NT2/D1 (cell line): Measurements from ENCODE around the gene CP.
"Not testable (repeated sequence)": the region's sequence is repeated elsewhere in the genome, so short reads cannot be mapped to it uniquely, and the experiment has no call there.

ENCODE experiments used
- DNase-seq: peaks from one replicate; pipeline ENCODE4 v3.0.0-alpha.2; 2011; ENCODE audit warnings: low read depth, low spot score
- H3K27me3 ChIP-seq: 2 replicates; pipeline ENCODE4 v1.6.0; 2011; ENCODE audit warnings: mild to moderate bottlenecking; ENCODE audit not compliant: insufficient read length, insufficient read depth
- H3K36me3 ChIP-seq: 2 replicates; pipeline ENCODE4 v1.6.1; 2011; ENCODE audit warnings: mild to moderate bottlenecking, low read length, mixed read lengths; ENCODE audit not compliant: insufficient read depth, insufficient read length
- H3K4me1 ChIP-seq: 2 replicates; pipeline ENCODE4 v1.5.1; 2011; ENCODE audit not compliant: insufficient read depth, insufficient read length
- H3K4me3 ChIP-seq: 2 replicates; pipeline ENCODE4 v1.5.1; 2011; ENCODE audit warnings: low read depth; ENCODE audit not compliant: insufficient read length
- H3K9ac ChIP-seq: 2 replicates; pipeline ENCODE4 v1.6.0; 2011; ENCODE audit warnings: low read depth; ENCODE audit not compliant: insufficient read length
- H3K9me3 ChIP-seq: 2 replicates; pipeline ENCODE4 v1.5.1; 2011; ENCODE audit warnings: mild to moderate bottlenecking, low read length; ENCODE audit not compliant: insufficient read depth
- SUZ12 ChIP-seq: IDR thresholded peaks from 2 replicates; pipeline ENCODE4 v1.6.1; 2011; ENCODE audit not compliant: insufficient read length, insufficient read depth; ENCODE audit errors: extremely low read depth
- YY1 ChIP-seq: IDR thresholded peaks from 2 replicates; pipeline ENCODE4 v1.6.1; 2011; ENCODE audit not compliant: insufficient read length, insufficient read depth
- ZNF274 ChIP-seq: IDR thresholded peaks from 2 replicates; pipeline ENCODE4 v1.6.1; 2011; ENCODE audit warnings: mild to moderate bottlenecking, low read depth, low read length

Gene CP

GRCh38 chr3:149224736-149225594 is 3.3 kb upstream of the CP start:
- TF ChIP-seq ZNF274 (no peak), YY1 (no peak), SUZ12 (no peak)
- Histone ChIP-seq H3K9me3 (no peaks in the 10 kb centered on the region), H3K9ac (no peak overlapping the region), H3K4me3 (no peak overlapping the region), H3K4me1 (no peaks in the 10 kb centered on the region), H3K27me3 (no peaks in the 10 kb centered on the region), H3K36me3 (no peaks in the 10 kb centered on the region)
- DNase-seq = no peak

GRCh38 chr3:149223461-149223820 is 1.8 kb upstream of the CP start:
- Histone ChIP-seq H3K27me3 (no peaks in the 10 kb centered on the region), H3K9ac (no peak overlapping the region), H3K4me1 (no peaks in the 10 kb centered on the region), H3K9me3 (0 out of 2 replicates have a peak, but pooled peaks cover 8% of the 10 kb centered on the region), H3K4me3 (no peak overlapping the region), H3K36me3 (no peaks in the 10 kb centered on the region)
- no peak for DNase-seq
- TF ChIP-seq SUZ12 = no peak
- TF ChIP-seq YY1 = no peak
- no peak for TF ChIP-seq ZNF274

- H3K36me3 ChIP-seq, H3K9me3 ChIP-seq, H3K27me3 ChIP-seq, DNase-seq, H3K9ac ChIP-seq, H3K4me3 ChIP-seq, H3K4me1 ChIP-seq: not testable (repeated sequence)
Measured at GRCh38 chr3:149219380-149220121, 2.1 kb downstream of the CP start.

- H3K9ac ChIP-seq = no peak overlapping the region
- H3K27me3 ChIP-seq = no peaks in the 10 kb centered on the region
- TF ChIP-seq SUZ12 = no peak
- no peak for TF ChIP-seq ZNF274
- no peak for TF ChIP-seq YY1
- no peak for DNase-seq
- no peaks in the 10 kb centered on the region for H3K4me1 ChIP-seq
- H3K9me3 ChIP-seq = 0 out of 2 replicates have a peak, but pooled peaks cover 8% of the 10 kb centered on the region
- H3K36me3 ChIP-seq = no peaks in the 10 kb centered on the region
- H3K4me3 ChIP-seq = no peak overlapping the region
Measured at GRCh38 chr3:149217347-149217746, 4.3 kb downstream of the CP start.

- H3K9ac ChIP-seq = no peak overlapping the region
- TF ChIP-seq SUZ12 (no peak), ZNF274 (no peak), YY1 (no peak)
- H3K9me3 ChIP-seq = 0 out of 2 replicates have a peak, but pooled peaks cover 8% of the 10 kb centered on the region
- H3K4me1 ChIP-seq = no peaks in the 10 kb centered on the region
- H3K27me3 ChIP-seq = no peaks in the 10 kb centered on the region
- DNase-seq = no peak
- no peak overlapping the region for H3K4me3 ChIP-seq
- no peaks in the 10 kb centered on the region for H3K36me3 ChIP-seq
Measured at GRCh38 chr3:149216193-149216869, 5.3 kb downstream of the CP start.

GRCh38 chr3:149215515-149215914 is 6.1 kb downstream of the CP start:
- no peaks in the 10 kb centered on the region for H3K27me3 ChIP-seq
- H3K4me3 ChIP-seq = no peak overlapping the region
- H3K4me1 ChIP-seq = no peaks in the 10 kb centered on the region
- DNase-seq = no peak
- no peaks in the 10 kb centered on the region for H3K36me3 ChIP-seq
- no peak overlapping the region for H3K9ac ChIP-seq
- TF ChIP-seq ZNF274 = no peak
- TF ChIP-seq SUZ12 = no peak
- TF ChIP-seq YY1 = no peak
- 0 out of 2 replicates have a peak, but pooled peaks cover 8% of the 10 kb centered on the region for H3K9me3 ChIP-seq

- TF ChIP-seq YY1 = no peak
- no peak for TF ChIP-seq ZNF274
- TF ChIP-seq SUZ12 = no peak
Measured at GRCh38 chr3:149214702-149215101, 6.9 kb downstream of the CP start.

More at GRCh38 chr3:149214702-149215101, 6.9 kb downstream of the CP start:
- H3K4me1 ChIP-seq = no peaks in the 10 kb centered on the region
- no peak overlapping the region for H3K4me3 ChIP-seq
- H3K27me3 ChIP-seq = no peaks in the 10 kb centered on the region
- no peaks in the 10 kb centered on the region for H3K36me3 ChIP-seq
- H3K9me3 ChIP-seq = 0 out of 2 replicates have a peak, but pooled peaks cover 8% of the 10 kb centered on the region
- no peak for DNase-seq
- no peak overlapping the region for H3K9ac ChIP-seq
